SK-N-SH (cell line): ENCODE measurements around the gene HRH2. TPM values are rescaled to one million over a fixed set of nuclear protein-coding genes. Genes with fewer than 3 reads are reported as not detected.
"Not testable (repeated sequence)": the region's sequence is repeated elsewhere in the genome, so short reads cannot be mapped to it uniquely, and the experiment has no call there.

Experiments
- CTCF ChIA-PET: fragments of 300-600, 350-600 bp; formaldehyde crosslinking; extraction: SDS; loops from one replicate; lab custom pipeline; 2021; lab: Yijun Ruan, JAX
- POLR2A ChIA-PET: fragments of 350-600 bp; sonication (Branson Sonifier 250); formaldehyde crosslinking; extraction: SDS; loops from one replicate; lab custom pipeline; 2020; ENCODE audit warnings: antibody characterized with exemption, inconsistent platforms; lab: Yijun Ruan, JAX
- DNase-seq: peaks from one replicate; pipeline ENCODE4 v3.0.0; 2012
- H2AFZ ChIP-seq: fragments of 200-600 bp; sonication (generic); 2 replicates; pipeline ENCODE4 v1.8.1; 2016; ENCODE audit warnings: antibody characterized with exemption, mild to moderate bottlenecking, low read depth
- H3F3A ChIP-seq: fragments of 200-600 bp; sonication (generic); replicated peaks from 2 replicates; pipeline ENCODE3; 2016; ENCODE audit warnings: antibody characterized with exemption, mild to moderate bottlenecking; ENCODE audit not compliant: insufficient read depth
- H3K27ac ChIP-seq, 2 experiments: fragments of 200-500 bp in 1 of 2; fragments of 200-600 bp in 1 of 2; sonication (Bioruptor generic) in 1 of 2; sonication (generic), shearing (Covaris generic) in 1 of 2; 2 replicates each; pipeline versions ENCODE4 v1.5.1 to v1.6.1; 2014 to 2016; ENCODE audit warnings: low read depth in 2 of 2, inconsistent platforms in 1 of 2, low read length in 1 of 2, mild to moderate bottlenecking in 1 of 2, mixed read lengths in 1 of 2
- H3K27me3 ChIP-seq: fragments of 200-600 bp; sonication (generic), shearing (Covaris generic); 2 replicates; pipeline ENCODE4 v1.6.1; 2016; ENCODE audit warnings: mixed run types; ENCODE audit not compliant: insufficient read depth
- H3K36me3 ChIP-seq, 2 experiments: fragments of 200-500 bp in 1 of 2; fragments of 200-600 bp in 1 of 2; sonication (Bioruptor generic) in 1 of 2; sonication (generic) in 1 of 2; replicated peaks in 1 of 2; 2 replicates each; pipeline versions ENCODE3 to v1.5.1; 2014 to 2016; ENCODE audit warnings: low read length in 1 of 2, mild to moderate bottlenecking in 1 of 2; ENCODE audit not compliant: insufficient read depth in 2 of 2, control insufficient read depth in 1 of 2
- H3K4me1 ChIP-seq, 2 experiments: fragments of 200-500 bp in 1 of 2; fragments of 200-600 bp in 1 of 2; sonication (Bioruptor generic) in 1 of 2; sonication (generic), shearing (Covaris generic) in 1 of 2; 2 replicates each; pipeline versions ENCODE4 v1.5.1 to v1.6.1; 2014 to 2016; ENCODE audit warnings: low read depth in 1 of 2, low read length in 1 of 2, mixed run types in 1 of 2; ENCODE audit not compliant: insufficient read depth in 2 of 2, control insufficient read depth in 1 of 2
- H3K4me2 ChIP-seq: fragments of 200-600 bp; sonication (generic), shearing (Covaris generic); 2 replicates; pipeline ENCODE4 v1.6.1; 2017; ENCODE audit warnings: mixed run types
- H3K4me3 ChIP-seq, 2 experiments: fragments of 200-500 bp in 1 of 2; fragments of 200-600 bp in 1 of 2; sonication (Bioruptor generic) in 1 of 2; sonication (generic), shearing (Covaris generic) in 1 of 2; 2 replicates each; pipeline versions ENCODE4 v1.5.1 to v1.8.1; 2014 to 2016; ENCODE audit warnings: low read depth in 2 of 2, inconsistent platforms in 1 of 2, low read length in 1 of 2, mild to moderate bottlenecking in 1 of 2, mixed read lengths in 1 of 2, moderate library complexity in 1 of 2
- H3K79me2 ChIP-seq: fragments of 200-600 bp; sonication (generic); 2 replicates; pipeline ENCODE4 v1.8.1; 2017; ENCODE audit warnings: mild to moderate bottlenecking; ENCODE audit not compliant: insufficient read depth
- H3K9ac ChIP-seq: fragments of 200-600 bp; sonication (generic); 2 replicates; pipeline ENCODE4 v1.6.1; 2017; ENCODE audit warnings: mixed run types
- H3K9me2 ChIP-seq: fragments of 200-600 bp; sonication (generic); 2 replicates; pipeline ENCODE4 v1.6.1; 2017; ENCODE audit warnings: mixed run types
- H3K9me3 ChIP-seq: fragments of 200-600 bp; sonication (generic); 2 replicates; pipeline ENCODE4 v1.6.1; 2017; ENCODE audit warnings: mixed run types, mild to moderate bottlenecking, moderate library complexity
- H4K20me1 ChIP-seq: fragments of 200-600 bp; sonication (generic); 2 replicates; pipeline ENCODE4 v1.6.1; 2017; ENCODE audit warnings: mild to moderate bottlenecking, mixed run types; ENCODE audit not compliant: insufficient read depth
- CHD2 ChIP-seq: fragments of 150-350 bp; IDR thresholded peaks from 2 replicates; pipeline ENCODE4 v1.6.1; 2018; ENCODE audit warnings: low read length; ENCODE audit not compliant: partially characterized antibody
- ELF1 ChIP-seq: IDR thresholded peaks from 2 replicates; pipeline ENCODE4 v1.4.0; 2012
- EP300 ChIP-seq, 2 experiments: IDR thresholded peaks; 2 replicates each; pipeline versions ENCODE4 v1.4.0 to v1.6.1; 2012; ENCODE audit warnings: borderline replicate concordance in 1 of 2, low read depth in 1 of 2, low read length in 1 of 2
- GATA2 ChIP-seq: sonication (generic); formaldehyde crosslinking; IDR thresholded peaks from 2 replicates; pipeline ENCODE4 v1.5.0; 2020; ENCODE audit warnings: mild to moderate bottlenecking, missing genetic modification reagents
- IRF3 ChIP-seq: fragments of 150-350 bp; IDR thresholded peaks from 2 replicates; pipeline ENCODE4 v1.6.1; 2016; ENCODE audit warnings: mild to moderate bottlenecking, low read depth, low read length
- JUND ChIP-seq: IDR thresholded peaks from 2 replicates; pipeline ENCODE4 v1.4.0; 2012
- NFIC ChIP-seq: IDR thresholded peaks from 2 replicates; pipeline ENCODE4 v1.4.0; 2012; ENCODE audit warnings: borderline replicate concordance
- NRF1 ChIP-seq: IDR thresholded peaks from 2 replicates; pipeline ENCODE4 v1.6.1; 2012; ENCODE audit warnings: low read depth, mild to moderate bottlenecking, low read length
- POLR2AphosphoS5 ChIP-seq: IDR thresholded peaks from 2 replicates; pipeline ENCODE4 v1.6.1; 2012; ENCODE audit warnings: low read depth, low read length
- RAD21 ChIP-seq: IDR thresholded peaks from 2 replicates; pipeline ENCODE4 v1.6.1; 2012; ENCODE audit warnings: mild to moderate bottlenecking, low read length
- RCOR1 ChIP-seq: fragments of 150-350 bp; IDR thresholded peaks from 2 replicates; pipeline ENCODE4 v1.6.1; 2017; ENCODE audit warnings: antibody characterized with exemption, low read length
- REST ChIP-seq: IDR thresholded peaks from 2 replicates; pipeline ENCODE4 v1.6.1; 2012; ENCODE audit warnings: mild to moderate bottlenecking, low read depth, low read length, moderate library complexity
- RFX5 ChIP-seq: IDR thresholded peaks from 2 replicates; pipeline ENCODE4 v1.6.1; 2012; ENCODE audit warnings: mild to moderate bottlenecking, improper control_type of control experiment, low read length
- SIN3A ChIP-seq: IDR thresholded peaks from 2 replicates; pipeline ENCODE4 v1.6.1; 2012; ENCODE audit warnings: low read depth, mild to moderate bottlenecking, low read length, moderate library complexity, borderline replicate concordance
- TCF12 ChIP-seq: IDR thresholded peaks from 2 replicates; pipeline ENCODE4 v1.4.0; 2012
- USF1 ChIP-seq: IDR thresholded peaks from 2 replicates; pipeline ENCODE4 v1.4.0; 2012; ENCODE audit warnings: low read depth, borderline replicate concordance
- ZBTB33 ChIP-seq: IDR thresholded peaks from 2 replicates; pipeline ENCODE4 v1.4.0; 2012; ENCODE audit warnings: low read depth, borderline replicate concordance
- WGBS: methylation state at CpG from one replicate; pipeline ENCODE4 v1.1.6; 2017; ENCODE audit warnings: low lambda C conversion rate; 5-methylcytosine and 5-hydroxymethylcytosine counted together
- polyA plus RNA-seq, 3 experiments: library from polyadenylated mRNA; depleted of rRNA; stranded (reverse); fragments of >200 nt; gene quantifications; 2 replicates each; pipeline ENCODE4 v1.2.3, GENCODE V29; 2012

The HRH2 gene
- polyA plus RNA-seq, 1 of the 3 experiments (the other 2 are of a cell fraction): 0.08 TPM

GRCh38 chr5:175616083-175616482 lies 41.8 kb upstream of the HRH2 start:
- Histone ChIP-seq H3K27ac (no peak overlapping the region), H3K4me3 (no peak overlapping the region), H2AFZ (no peak overlapping the region), H3K4me1 (no peaks in the 10 kb centered on the region), H3K9me3 (no peaks in the 10 kb centered on the region), H3K9ac (no peak overlapping the region), H3K36me3 (no peaks in the 10 kb centered on the region), H3K9me2 (no peaks in the 10 kb centered on the region), H3F3A (no peaks in the 10 kb centered on the region), H4K20me1 (no peaks in the 10 kb centered on the region), H3K27me3 (no peaks in the 10 kb centered on the region), H3K4me2 (no peak overlapping the region), H3K79me2 (no peaks in the 10 kb centered on the region)
- no peak for DNase-seq
- TF ChIP-seq IRF3 (no peak), EP300 (IDR thresholded peaks at IDR 0.05; ENCODE audit: borderline replicate concordance in 1 of 2, low read depth in 1 of 2, low read length in 1 of 2) (no peak), RFX5 (no peak), SIN3A (no peak), JUND (no peak), REST (no peak), NRF1 (no peak), ZBTB33 (no peak), ELF1 (no peak), USF1 (no peak), CHD2 (no peak), RAD21 (no peak), POLR2AphosphoS5 (no peak), TCF12 (no peak), GATA2 (CRISPR knock-in tag) (no peak), NFIC (no peak), RCOR1 (no peak)
- ChIA-PET CTCF (interaction anchor here (0.9 to 1.0 kb wide), 2 partner anchors 82 to 103 kb away, joined by 3 read pairs; no protein-coding TSS in a partner anchor), POLR2A (no interaction called here)
- WGBS: 57% methylated on average over 4 of the region's 5 CpGs

- H3F3A ChIP-seq, H3K27ac ChIP-seq, H2AFZ ChIP-seq, H3K79me2 ChIP-seq, H3K4me3 ChIP-seq, H3K27me3 ChIP-seq, H3K9me3 ChIP-seq, H3K4me2 ChIP-seq, H3K9ac ChIP-seq, H3K9me2 ChIP-seq, DNase-seq, H3K4me1 ChIP-seq, POLR2A ChIA-PET, H4K20me1 ChIP-seq, H3K36me3 ChIP-seq: not testable (repeated sequence)
- CTCF ChIA-PET: interaction anchor here (0.9 to 1.0 kb wide), 2 partner anchors 12 to 83 kb away, joined by 3 read pairs; no protein-coding TSS in a partner anchor
- WGBS: 56% methylated on average over 13 of the region's 13 CpGs
Observed at GRCh38 chr5:175616527-175616926, 41.3 kb upstream of the HRH2 start.
